Ishikawa (cell line): ENCODE measurements around the gene TENM3.

Experiments used
- CEBPB ChIP-seq: IDR thresholded peaks from 2 replicates; pipeline ENCODE4 v1.6.1; 2012
- CREB1 ChIP-seq: IDR thresholded peaks from 2 replicates; pipeline ENCODE4 v1.6.1; 2012; ENCODE audit warnings: low read depth
- EGR1 ChIP-seq: IDR thresholded peaks from 2 replicates; pipeline ENCODE4 v1.6.1; 2012
- EP300 ChIP-seq: IDR thresholded peaks from 2 replicates; pipeline ENCODE4 v1.6.1; 2012; ENCODE audit warnings: borderline replicate concordance
- FOXM1 ChIP-seq: IDR thresholded peaks from 2 replicates; pipeline ENCODE4 v1.6.1; 2012; ENCODE audit warnings: low read depth, borderline replicate concordance
- NFIC ChIP-seq: IDR thresholded peaks from 2 replicates; pipeline ENCODE4 v1.6.1; 2012
- RAD21 ChIP-seq: IDR thresholded peaks from 2 replicates; pipeline ENCODE4 v1.6.1; 2012; ENCODE audit warnings: low read depth
- TAF1 ChIP-seq: IDR thresholded peaks from 2 replicates; pipeline ENCODE4 v1.6.1; 2012; ENCODE audit warnings: low read depth, mild to moderate bottlenecking
- TCF12 ChIP-seq: IDR thresholded peaks from 2 replicates; pipeline ENCODE4 v1.6.1; 2012; ENCODE audit warnings: low read depth
- TEAD4 ChIP-seq: IDR thresholded peaks from 2 replicates; pipeline ENCODE4 v1.6.1; 2012
- YY1 ChIP-seq: IDR thresholded peaks from 2 replicates; pipeline ENCODE4 v1.6.1; 2012; ENCODE audit warnings: low read depth
- ZBTB7A ChIP-seq: IDR thresholded peaks from 2 replicates; pipeline ENCODE4 v1.6.1; 2012; ENCODE audit warnings: low read depth
- TF ChIP-seq, protein P1 (sequence below): IDR thresholded peaks from 2 replicates; pipeline ENCODE4 v1.6.1; 2012; ENCODE audit warnings: low read depth, mild to moderate bottlenecking
- TF ChIP-seq, protein P2 (sequence below): IDR thresholded peaks from 2 replicates; pipeline ENCODE4 v1.6.1; 2012
- TF ChIP-seq, protein P3 (sequence below): IDR thresholded peaks from 2 replicates; pipeline ENCODE4 v1.6.1; 2012

The TENM3 gene

DNA sequence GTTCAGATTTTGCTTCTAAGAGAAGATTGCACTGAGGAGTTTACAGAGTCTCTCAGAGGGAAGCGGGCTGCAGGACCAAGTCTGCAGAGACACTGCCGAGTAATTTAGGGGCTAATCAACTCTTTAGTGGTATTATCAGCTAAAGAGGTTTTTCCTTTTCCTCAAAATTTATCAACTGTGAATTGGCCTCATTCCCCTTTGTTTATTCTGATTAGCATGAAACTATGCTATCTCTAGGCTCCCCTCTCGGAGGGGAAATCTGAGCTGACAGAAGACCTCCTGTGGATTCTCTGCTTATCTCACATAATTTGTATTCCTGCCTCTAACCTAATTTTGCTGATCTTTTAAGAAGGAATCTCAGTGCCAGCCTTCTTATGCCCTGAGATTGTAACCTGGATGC lies 473.0 kb downstream of the TENM3 start:
- TF ChIP-seq TCF12 = no peak
- no peak for TF ChIP-seq TEAD4
- TF ChIP-seq CREB1 = no peak
- no peak for TF ChIP-seq CEBPB
- TF ChIP-seq TAF1 = no peak
- no peak for TF ChIP-seq FOXM1
- TF ChIP-seq ZBTB7A = no peak
- TF ChIP-seq, protein P1, sequence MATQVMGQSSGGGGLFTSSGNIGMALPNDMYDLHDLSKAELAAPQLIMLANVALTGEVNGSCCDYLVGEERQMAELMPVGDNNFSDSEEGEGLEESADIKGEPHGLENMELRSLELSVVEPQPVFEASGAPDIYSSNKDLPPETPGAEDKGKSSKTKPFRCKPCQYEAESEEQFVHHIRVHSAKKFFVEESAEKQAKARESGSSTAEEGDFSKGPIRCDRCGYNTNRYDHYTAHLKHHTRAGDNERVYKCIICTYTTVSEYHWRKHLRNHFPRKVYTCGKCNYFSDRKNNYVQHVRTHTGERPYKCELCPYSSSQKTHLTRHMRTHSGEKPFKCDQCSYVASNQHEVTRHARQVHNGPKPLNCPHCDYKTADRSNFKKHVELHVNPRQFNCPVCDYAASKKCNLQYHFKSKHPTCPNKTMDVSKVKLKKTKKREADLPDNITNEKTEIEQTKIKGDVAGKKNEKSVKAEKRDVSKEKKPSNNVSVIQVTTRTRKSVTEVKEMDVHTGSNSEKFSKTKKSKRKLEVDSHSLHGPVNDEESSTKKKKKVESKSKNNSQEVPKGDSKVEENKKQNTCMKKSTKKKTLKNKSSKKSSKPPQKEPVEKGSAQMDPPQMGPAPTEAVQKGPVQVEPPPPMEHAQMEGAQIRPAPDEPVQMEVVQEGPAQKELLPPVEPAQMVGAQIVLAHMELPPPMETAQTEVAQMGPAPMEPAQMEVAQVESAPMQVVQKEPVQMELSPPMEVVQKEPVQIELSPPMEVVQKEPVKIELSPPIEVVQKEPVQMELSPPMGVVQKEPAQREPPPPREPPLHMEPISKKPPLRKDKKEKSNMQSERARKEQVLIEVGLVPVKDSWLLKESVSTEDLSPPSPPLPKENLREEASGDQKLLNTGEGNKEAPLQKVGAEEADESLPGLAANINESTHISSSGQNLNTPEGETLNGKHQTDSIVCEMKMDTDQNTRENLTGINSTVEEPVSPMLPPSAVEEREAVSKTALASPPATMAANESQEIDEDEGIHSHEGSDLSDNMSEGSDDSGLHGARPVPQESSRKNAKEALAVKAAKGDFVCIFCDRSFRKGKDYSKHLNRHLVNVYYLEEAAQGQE = no peak
- TF ChIP-seq, protein P2, sequence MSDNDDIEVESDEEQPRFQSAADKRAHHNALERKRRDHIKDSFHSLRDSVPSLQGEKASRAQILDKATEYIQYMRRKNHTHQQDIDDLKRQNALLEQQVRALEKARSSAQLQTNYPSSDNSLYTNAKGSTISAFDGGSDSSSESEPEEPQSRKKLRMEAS = no peak
- TF ChIP-seq NFIC = no peak
- no peak for TF ChIP-seq RAD21
- TF ChIP-seq YY1 = no peak
- TF ChIP-seq EGR1 = no peak
- TF ChIP-seq EP300 = no peak
- TF ChIP-seq, protein P3, sequence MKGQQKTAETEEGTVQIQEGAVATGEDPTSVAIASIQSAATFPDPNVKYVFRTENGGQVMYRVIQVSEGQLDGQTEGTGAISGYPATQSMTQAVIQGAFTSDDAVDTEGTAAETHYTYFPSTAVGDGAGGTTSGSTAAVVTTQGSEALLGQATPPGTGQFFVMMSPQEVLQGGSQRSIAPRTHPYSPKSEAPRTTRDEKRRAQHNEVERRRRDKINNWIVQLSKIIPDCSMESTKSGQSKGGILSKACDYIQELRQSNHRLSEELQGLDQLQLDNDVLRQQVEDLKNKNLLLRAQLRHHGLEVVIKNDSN = no peak

DNA sequence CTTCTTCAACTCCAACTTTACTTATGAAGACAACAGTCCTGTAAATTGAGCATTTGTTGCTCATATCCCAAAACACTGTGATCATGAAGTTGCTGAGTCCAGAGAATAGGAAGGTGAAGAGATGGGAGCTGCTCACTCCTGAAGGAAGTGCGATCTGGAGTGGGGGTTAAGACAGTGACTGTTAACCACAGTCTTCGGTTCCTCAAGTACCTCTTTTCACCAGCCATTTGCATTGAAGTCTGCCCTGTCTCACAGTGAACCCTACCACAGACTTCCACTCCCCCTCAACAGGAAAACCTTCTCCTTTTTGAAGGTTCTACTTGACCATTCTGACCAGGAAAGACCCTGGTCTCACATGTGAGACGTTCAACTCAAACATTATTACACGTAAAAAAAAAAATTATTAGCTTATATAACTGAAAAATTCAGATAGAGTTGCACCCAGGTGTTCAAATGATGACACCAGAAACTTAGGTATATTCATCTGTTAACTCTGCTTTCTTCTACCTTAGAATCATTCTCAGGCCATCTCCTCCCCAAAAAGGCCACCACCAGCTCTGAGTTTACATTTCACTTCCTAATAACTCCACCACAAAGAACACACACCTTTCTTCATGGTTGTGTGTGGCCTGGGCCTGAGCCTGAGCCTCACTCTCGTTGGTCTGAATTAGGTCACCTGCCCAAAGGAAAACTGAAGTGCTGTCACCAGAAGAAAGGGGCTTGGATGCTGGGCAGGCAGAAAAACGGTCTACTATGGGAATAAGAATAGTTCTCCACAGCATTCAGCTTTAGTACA lies 474.8 kb downstream of the TENM3 start:
- TF ChIP-seq EP300 = no peak

DNA sequence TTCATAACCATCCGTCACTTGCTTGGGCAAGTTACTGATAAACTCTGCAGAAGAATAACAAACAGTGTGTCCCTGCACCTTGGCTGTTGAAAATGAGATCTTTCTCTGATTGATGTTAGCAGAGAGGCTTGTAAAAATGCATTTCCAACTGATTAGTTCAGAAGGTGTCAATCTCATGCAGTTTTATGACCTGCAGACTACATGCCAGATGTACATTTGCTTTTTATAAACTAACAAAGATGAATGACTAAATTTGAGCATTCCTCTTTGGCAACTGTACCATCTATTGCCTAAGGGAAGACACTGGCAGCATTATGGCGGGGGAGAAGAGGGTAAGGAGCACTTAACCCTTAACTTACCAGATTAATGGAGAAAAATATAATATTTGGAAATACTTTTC lies 481.2 kb downstream of the TENM3 start:
- TF ChIP-seq TEAD4 = no peak

DNA sequence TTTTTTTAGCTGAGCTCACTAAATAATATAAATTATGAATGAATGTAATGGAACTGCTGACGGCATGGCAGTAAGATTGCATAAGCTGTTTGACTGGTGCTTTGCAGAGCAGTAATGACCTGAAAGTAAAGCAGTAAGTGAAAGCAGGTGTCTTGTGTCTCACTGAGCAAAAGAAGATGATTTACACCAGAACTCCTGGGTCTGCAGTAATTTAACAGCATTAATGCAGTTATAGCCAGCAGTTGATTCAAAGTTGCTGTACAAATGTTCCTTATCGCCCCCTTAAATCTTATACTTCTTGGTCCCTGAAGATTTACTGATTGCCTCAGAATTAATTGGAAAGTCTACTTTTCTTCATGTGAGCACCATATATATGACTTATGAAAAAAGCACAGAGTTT lies 486.3 kb downstream of the TENM3 start:
- TF ChIP-seq CREB1 (no peak), CEBPB (no peak), NFIC (no peak), EP300 (no peak), TCF12 (no peak), TAF1 (no peak), YY1 (no peak)
- TF ChIP-seq, protein P1 = no peak
- TF ChIP-seq, protein P2 = no peak

DNA sequence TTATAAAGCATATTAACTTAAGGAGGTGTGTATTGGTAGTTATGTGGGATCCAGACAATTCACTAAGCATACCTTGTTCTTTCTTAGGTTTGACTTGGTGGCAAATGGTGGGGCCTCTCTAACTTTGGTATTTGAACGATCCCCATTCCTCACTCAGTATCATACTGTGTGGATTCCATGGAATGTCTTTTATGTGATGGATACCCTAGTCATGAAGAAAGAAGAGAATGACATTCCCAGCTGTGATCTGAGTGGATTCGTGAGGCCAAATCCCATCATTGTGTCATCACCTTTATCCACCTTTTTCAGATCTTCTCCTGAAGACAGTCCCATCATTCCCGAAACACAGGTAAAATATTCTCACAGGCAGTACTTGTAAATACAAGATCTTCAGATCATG lies 487.6 kb downstream of the TENM3 start:
- no peak for TF ChIP-seq CREB1
- TF ChIP-seq RAD21 = no peak
- TF ChIP-seq TEAD4 = no peak
- TF ChIP-seq NFIC = no peak
- TF ChIP-seq, protein P3 = no peak
- no peak for TF ChIP-seq EGR1
- TF ChIP-seq, protein P1 = no peak
- TF ChIP-seq TAF1 = no peak
- TF ChIP-seq ZBTB7A = no peak
